Measurements from ENCODE around the gene ZP1. TPM values are rescaled to one million over a fixed set of nuclear protein-coding genes. Genes with fewer than 3 reads are reported as not detected.

ZP1 gene
- total and polyA plus RNA-seq, 2 of the 13 experiments (the other 11 are each of a cell fraction or from before 2014, with no cell fraction given), result 0.16 TPM; not detected in 1

GRCh38 chr11:60831501-60832079 is 35.8 kb upstream of the ZP1 start (continued):
- no peak for TF ChIP-seq RERE (CRISPR knock-in tag; IDR thresholded peaks at IDR 0.05; ENCODE audit: low read depth)
- no peak for TF ChIP-seq CREB1 (IDR thresholded peaks at IDR 0.05)
- no peak for TF ChIP-seq CREB1 (CRISPR knock-in tag; IDR thresholded peaks at IDR 0.05)
- no peak for TF ChIP-seq MYPOP (CRISPR knock-in tag; IDR thresholded peaks at IDR 0.05)
- TF ChIP-seq ZNF550 (CRISPR knock-in tag; IDR thresholded peaks at IDR 0.05; ENCODE audit: borderline replicate concordance), result no peak
- TF ChIP-seq HNRNPUL1 (IDR thresholded peaks at IDR 0.05; ENCODE audit: low read depth, low read length), result no peak
